H1 (cell line): Measurements from ENCODE around the gene FCRL6. TPM values are rescaled to one million over a fixed set of nuclear protein-coding genes. Genes with fewer than 3 reads are reported as not detected.

Source experiments
- CTCF ChIA-PET: fragments of 300-600 bp; sonication (Branson Sonifier 250); formaldehyde crosslinking; loops from one replicate; lab custom pipeline; 2021; ENCODE audit not compliant: partially characterized antibody; lab: Charles Lee
- POLR2A ChIA-PET: fragments of 300-600 bp; sonication (Branson Sonifier 250); formaldehyde crosslinking; loops from one replicate; lab custom pipeline; 2021; ENCODE audit warnings: inconsistent platforms; ENCODE audit not compliant: partially characterized antibody; lab: Charles Lee
- DNase-seq, 2 experiments: peaks; one replicate each; pipeline versions ENCODE4 v3.0.0 to v3.0.0-alpha.2; 2010 to 2022; ENCODE audit warnings: low spot score in 2 of 2, low read depth in 1 of 2, mixed read lengths in 1 of 2
- FAIRE-seq: peaks from 2 replicates; lab custom pipeline; 2011; peaks lifted over from hg19 to GRCh38; lab: Jason Lieb, UNC
- H2AFZ ChIP-seq: 2 replicates; pipeline ENCODE4 v1.8.1; 2012; ENCODE audit warnings: low read length, inconsistent platforms
- H2AK5ac ChIP-seq: 2 replicates; pipeline ENCODE4 v1.6.1; 2013; ENCODE audit warnings: low read depth, low read length
- H2BK120ac ChIP-seq: replicated peaks from 2 replicates; pipeline ENCODE3; 2013; ENCODE audit warnings: low read depth, low read length, inconsistent platforms
- H2BK12ac ChIP-seq: 2 replicates; pipeline ENCODE4 v1.6.1; 2013; ENCODE audit warnings: low read depth, low read length
- H2BK15ac ChIP-seq: 2 replicates; pipeline ENCODE4 v1.6.1; 2013; ENCODE audit warnings: low read length
- H2BK20ac ChIP-seq: 2 replicates; pipeline ENCODE4 v1.6.1; 2013; ENCODE audit warnings: low read length
- H2BK5ac ChIP-seq: 2 replicates; pipeline ENCODE4 v1.6.1; 2013; ENCODE audit warnings: low read depth, low read length
- H3K14ac ChIP-seq: 2 replicates; pipeline ENCODE4 v1.6.1; 2013; ENCODE audit warnings: inconsistent platforms; ENCODE audit not compliant: insufficient read length
- H3K18ac ChIP-seq: 2 replicates; pipeline ENCODE4 v1.6.1; 2013; ENCODE audit warnings: low read length; ENCODE audit errors: extremely low read depth
- H3K23ac ChIP-seq: 2 replicates; pipeline ENCODE4 v1.6.1; 2013; ENCODE audit warnings: inconsistent platforms; ENCODE audit not compliant: insufficient read length
- H3K23me2 ChIP-seq: 2 replicates; pipeline ENCODE4 v1.6.1; 2013; ENCODE audit warnings: low read depth, low read length
- H3K27ac ChIP-seq: 2 replicates; pipeline ENCODE4 v1.6.1; 2011; ENCODE audit warnings: low read depth, low read length, inconsistent platforms
- H3K27me3 ChIP-seq, 4 experiments: replicated peaks in 1 of 4; 1 replicate in 1 of 4; 2 replicates in 3 of 4; pipeline versions ENCODE4 v1.6.1 to v1.8.1; 2011 to 2013; ENCODE audit warnings: low read length in 3 of 4, mild to moderate bottlenecking in 3 of 4, inconsistent platforms in 2 of 4, mixed read lengths in 2 of 4, moderate library complexity in 1 of 4; ENCODE audit not compliant: control insufficient read depth in 3 of 4, insufficient read depth in 3 of 4; ENCODE audit errors: extremely low read depth in 1 of 4
- H3K36me3 ChIP-seq, 4 experiments: 2 replicates each; pipeline versions ENCODE4 v1.6.1 to v1.8.1; 2011 to 2013; ENCODE audit warnings: mild to moderate bottlenecking in 4 of 4, low read length in 3 of 4, moderate library complexity in 2 of 4, control low read depth in 1 of 4, inconsistent platforms in 1 of 4; ENCODE audit not compliant: insufficient read depth in 4 of 4, control insufficient read depth in 2 of 4
- H3K4ac ChIP-seq: replicated peaks from 2 replicates; pipeline ENCODE3; 2013; ENCODE audit warnings: low read length, low read depth, mixed read lengths, inconsistent platforms; ENCODE audit not compliant: insufficient read length
- H3K4me1 ChIP-seq, 4 experiments: replicated peaks in 1 of 4; 1 replicate in 1 of 4; 2 replicates in 3 of 4; pipeline versions ENCODE4 v1.6.1 to v1.8.1; 2011 to 2013; ENCODE audit warnings: low read length in 3 of 4, inconsistent platforms in 2 of 4, mixed read lengths in 1 of 4; ENCODE audit not compliant: insufficient read depth in 4 of 4, control insufficient read depth in 3 of 4
- H3K4me2 ChIP-seq, 2 experiments: 2 replicates each; pipeline versions ENCODE4 v1.6.1 to v1.8.1; 2011 to 2013; ENCODE audit warnings: low read depth in 2 of 2, low read length in 2 of 2, control low read depth in 1 of 2, inconsistent platforms in 1 of 2, mild to moderate bottlenecking in 1 of 2; ENCODE audit not compliant: insufficient read depth in 1 of 2
- H3K4me3 ChIP-seq, 4 experiments: fragments of 200-600, 300-600 bp in 1 of 4; sonication (generic), shearing (Covaris generic), sonication (Bioruptor Twin) in 1 of 4; 2 replicates each; pipeline versions ENCODE4 v1.5.1 to v1.8.1; 2011 to 2016; ENCODE audit warnings: low read length in 4 of 4, low read depth in 3 of 4, control low read depth in 2 of 4, inconsistent platforms in 2 of 4, mild to moderate bottlenecking in 2 of 4, mixed read lengths in 1 of 4, moderate library complexity in 1 of 4; ENCODE audit not compliant: insufficient read depth in 2 of 4; ENCODE audit errors: extremely low read depth in 1 of 4
- H3K56ac ChIP-seq: replicated peaks from 2 replicates; pipeline ENCODE3; 2013; ENCODE audit warnings: low read depth, mild to moderate bottlenecking, mixed read lengths, low read length, inconsistent platforms; ENCODE audit not compliant: insufficient read length
- H3K79me1 ChIP-seq: 2 replicates; pipeline ENCODE4 v1.6.1; 2013; ENCODE audit warnings: low read depth, low read length, control low read depth
- H3K79me2 ChIP-seq, 2 experiments: 2 replicates each; pipeline versions ENCODE4 v1.6.1 to v1.8.1; 2012 to 2013; ENCODE audit warnings: low read length in 2 of 2, mild to moderate bottlenecking in 2 of 2, inconsistent platforms in 1 of 2; ENCODE audit not compliant: insufficient read depth in 2 of 2, control insufficient read depth in 1 of 2
- H3K9ac ChIP-seq, 4 experiments: replicated peaks in 1 of 4; 1 replicate in 1 of 4; 2 replicates in 3 of 4; pipeline versions ENCODE4 v1.6.1 to v1.8.1; 2011 to 2013; ENCODE audit warnings: low read depth in 3 of 4, low read length in 3 of 4, control low read depth in 2 of 4, mild to moderate bottlenecking in 2 of 4, moderate library complexity in 2 of 4, inconsistent platforms in 1 of 4; ENCODE audit errors: extremely low read depth in 1 of 4
- H3K9me3 ChIP-seq, 2 experiments: 2 replicates each; pipeline versions ENCODE4 v1.6.1 to v1.8.1; 2012 to 2013; ENCODE audit warnings: mild to moderate bottlenecking in 2 of 2, moderate library complexity in 2 of 2, control low read depth in 1 of 2, inconsistent platforms in 1 of 2, low read depth in 1 of 2, low read length in 1 of 2, mixed read lengths in 1 of 2; ENCODE audit not compliant: insufficient read depth in 2 of 2
- H4K20me1 ChIP-seq, 2 experiments: replicated peaks in 1 of 2; 2 replicates each; pipeline versions ENCODE3 to v1.8.1; 2011 to 2013; ENCODE audit warnings: inconsistent platforms in 2 of 2, low read length in 2 of 2, mild to moderate bottlenecking in 1 of 2; ENCODE audit not compliant: insufficient read depth in 2 of 2, control insufficient read depth in 1 of 2
- H4K5ac ChIP-seq: 2 replicates; pipeline ENCODE4 v1.6.1; 2013; ENCODE audit warnings: low read length, low read depth, mixed read lengths, inconsistent platforms; ENCODE audit not compliant: insufficient read length
- H4K8ac ChIP-seq: 2 replicates; pipeline ENCODE4 v1.8.0; 2013; ENCODE audit warnings: mild to moderate bottlenecking, moderate library complexity, low read length, inconsistent platforms; ENCODE audit not compliant: insufficient read depth; ENCODE audit errors: extremely low read depth
- H4K91ac ChIP-seq: replicated peaks from 2 replicates; pipeline ENCODE3; 2013; ENCODE audit warnings: low read length, mixed read lengths, inconsistent platforms; ENCODE audit not compliant: insufficient read length
- CHD2 ChIP-seq: IDR thresholded peaks from 2 replicates; pipeline ENCODE4 v1.6.1; 2012; ENCODE audit warnings: low read length, improper control_type of control experiment
- CTCF ChIP-seq, 3 experiments: IDR thresholded peaks; 1 replicate in 2 of 3; 2 replicates in 1 of 3; pipeline versions ENCODE4 v1.5.1 to v1.6.1; 2011; ENCODE audit warnings: low read length in 3 of 3, mild to moderate bottlenecking in 3 of 3, inconsistent platforms in 2 of 3, low read depth in 1 of 3, moderate library complexity in 1 of 3; ENCODE audit not compliant: insufficient read depth in 1 of 3; ENCODE audit errors: control extremely low read depth in 1 of 3
- EGR1 ChIP-seq: IDR thresholded peaks from 2 replicates; pipeline ENCODE4 v1.6.1; 2011; ENCODE audit warnings: low read depth, low read length, borderline replicate concordance
- KDM1A ChIP-seq: fragments of 200-600, 300-600 bp; sonication (generic); IDR thresholded peaks from 2 replicates; pipeline ENCODE4 v1.7.1; 2016; ENCODE audit warnings: mild to moderate bottlenecking, low read length, borderline replicate concordance
- NRF1 ChIP-seq: IDR thresholded peaks from 2 replicates; pipeline ENCODE4 v1.6.1; 2011; ENCODE audit warnings: mild to moderate bottlenecking, low read depth, low read length, improper control_type of control experiment
- RFX5 ChIP-seq: IDR thresholded peaks from 2 replicates; pipeline ENCODE4 v1.6.1; 2011; ENCODE audit warnings: low read depth, low read length, improper control_type of control experiment, borderline replicate concordance
- SIN3A ChIP-seq, 2 experiments: IDR thresholded peaks in 1 of 2; conservative IDR thresholded peaks in 1 of 2; 2 replicates each; pipeline ENCODE4 v1.6.1; 2011 to 2012; ENCODE audit warnings: low read length in 2 of 2, improper control_type of control experiment in 1 of 2, low read depth in 1 of 2, mild to moderate bottlenecking in 1 of 2
- SIRT6 ChIP-seq: IDR thresholded peaks from one replicate; pipeline ENCODE4 v1.7.1; 2012; ENCODE audit warnings: low read length, inconsistent platforms
- SP4 ChIP-seq: IDR thresholded peaks from 2 replicates; pipeline ENCODE4 v1.6.1; 2012; ENCODE audit warnings: low read length, inconsistent platforms
- TEAD4 ChIP-seq: IDR thresholded peaks from 2 replicates; pipeline ENCODE4 v1.6.1; 2012; ENCODE audit warnings: low read depth, low read length, inconsistent platforms, mixed read lengths
- ZNF274 ChIP-seq: IDR thresholded peaks from 2 replicates; pipeline ENCODE4 v1.7.0; 2012; ENCODE audit warnings: low read length, borderline replicate concordance; ENCODE audit errors: extremely low read depth
- WGBS, 2 experiments: shearing (Covaris generic) in 1 of 2; methylation state at CpG; one replicate each; pipeline versions ENCODE4 v1.1.6 to v1.1.7; 2013 to 2015; ENCODE audit warnings: low lambda C conversion rate in 2 of 2, mixed read lengths in 2 of 2, inconsistent platforms in 1 of 2, low coverage in 1 of 2, missing lambda C conversion rate in 1 of 2; ENCODE audit not compliant: insufficient replicate concordance in 2 of 2, insufficient coverage in 1 of 2, insufficient read length in 1 of 2; ENCODE audit errors: extremely low coverage in 1 of 2, missing lambda C conversion rate in 1 of 2; 5-methylcytosine and 5-hydroxymethylcytosine counted together
- polyA plus RNA-seq, 7 experiments: library from polyadenylated mRNA; depleted of rRNA in 3 of 7; stranded (reverse) in 5 of 7; unstranded in 2 of 7; fragments of >200 nt in 5 of 7; fragments of 200-250 nt in 2 of 7; gene quantifications; 1 replicate in 5 of 7; 2 replicates in 1 of 7; 4 replicates in 1 of 7; pipeline versions ENCODE4 v1.2.1 to v1.2.3, GENCODE V29; 2011 to 2013; ENCODE audit warnings: missing spikeins in 2 of 7, mixed read lengths in 2 of 7
- total RNA-seq: library from RNA; stranded (reverse); fragmentation: NEBNext Ultra II Directional; extraction: Animal tissue kit (Norgen Biotek cat#: 25700); gene quantifications from 2 replicates; pipeline ENCODE4 v1.2.1, GENCODE V29; 2021
- TF ChIP-seq, protein P1 (sequence below): IDR thresholded peaks from 2 replicates; pipeline ENCODE4 v1.6.1; 2011; ENCODE audit warnings: low read depth, mild to moderate bottlenecking, low read length; ENCODE audit not compliant: insufficient read depth

Gene FCRL6
- total and polyA plus RNA-seq, 2 of the 8 experiments (the other 6 are each of a cell fraction or from before 2014, with no cell fraction given), result not detected

DNA sequence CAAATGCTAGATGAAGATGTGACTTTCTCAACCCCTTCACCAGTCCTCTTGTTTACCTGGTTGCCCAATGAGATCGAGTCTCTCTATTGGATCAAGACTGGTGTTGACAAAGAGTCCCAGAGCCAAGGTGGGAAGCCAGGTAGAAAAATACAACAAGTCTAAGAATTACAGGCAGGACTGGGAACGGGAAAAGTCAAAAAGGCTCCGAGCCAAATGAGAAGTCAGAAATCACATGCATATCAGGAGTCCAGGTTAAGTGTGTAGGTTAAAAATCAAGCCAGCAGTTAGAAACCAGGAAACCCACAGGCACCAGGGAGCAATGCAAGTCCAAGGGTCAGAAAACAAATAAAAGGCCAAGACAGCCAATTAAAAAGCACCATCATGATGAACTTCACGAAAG is 48.8 kb upstream of the FCRL6 start:
- Histone ChIP-seq H2BK12ac (no peak overlapping the region), H2AK5ac (no peak overlapping the region), H3K9ac (no peak overlapping the region), H2AFZ (no peak overlapping the region), H4K20me1 (no peaks in the 10 kb centered on the region), H4K5ac (no peak overlapping the region), H3K18ac (no peak overlapping the region), H3K27ac (no peak overlapping the region), H3K23me2 (no peaks in the 10 kb centered on the region), H3K56ac (no peak overlapping the region), H2BK15ac (no peak overlapping the region), H3K4ac (no peak overlapping the region), H3K23ac (no peak overlapping the region), H2BK20ac (no peak overlapping the region), H3K4me1 (no peaks in the 10 kb centered on the region), H3K4me3 (no peak overlapping the region), H2BK5ac (no peak overlapping the region), H4K8ac (no peak overlapping the region), H3K36me3 (no peaks in the 10 kb centered on the region), H3K79me2 (no peaks in the 10 kb centered on the region), H3K27me3 (no peaks in the 10 kb centered on the region), H3K9me3 (peaks cover 14 to 38% of the 10 kb centered on the region in 2 experiments; a peak in 2 of 4 replicates), H3K14ac (no peak overlapping the region), H3K4me2 (no peak overlapping the region), H2BK120ac (no peak overlapping the region), H4K91ac (no peak overlapping the region), H3K79me1 (no peaks in the 10 kb centered on the region)
- 75% methylated on average over 4 of the region's 4 CpGs; no CpG with 5 or more reads in 1 of the 2 experiments for WGBS, 2 experiments
- ChIA-PET CTCF (no interaction called here), POLR2A (no interaction called here)
- no peak for DNase-seq
- no peak for FAIRE-seq
- TF ChIP-seq SP4, result no peak
- TF ChIP-seq ZNF274, result no peak
- no peak for TF ChIP-seq SIRT6
- TF ChIP-seq, protein P1, sequence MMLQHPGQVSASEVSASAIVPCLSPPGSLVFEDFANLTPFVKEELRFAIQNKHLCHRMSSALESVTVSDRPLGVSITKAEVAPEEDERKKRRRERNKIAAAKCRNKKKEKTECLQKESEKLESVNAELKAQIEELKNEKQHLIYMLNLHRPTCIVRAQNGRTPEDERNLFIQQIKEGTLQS, result no peak
- no peak for TF ChIP-seq CHD2
- no peak for TF ChIP-seq RFX5
- no peak for TF ChIP-seq EGR1
- no peak for TF ChIP-seq TEAD4
- TF ChIP-seq NRF1, result no peak
- no peak for TF ChIP-seq SIN3A (conservative IDR thresholded peaks at IDR 0.05 in 1 of 2, IDR thresholded peaks at IDR 0.05 in 1 of 2; ENCODE audit: low read depth in 1 of 2, low read length in 2 of 2)
- no peak for TF ChIP-seq KDM1A
- TF ChIP-seq CTCF (IDR thresholded peaks at IDR 0.05; ENCODE audit: control extremely low read depth in 1 of 3, insufficient read depth in 1 of 3, low read depth in 1 of 3, low read length in 3 of 3), result no peak
